K562 (cell line): ENCODE results near the gene TRAPPC4. TPM values are rescaled to one million over a fixed set of nuclear protein-coding genes. Genes with fewer than 3 reads are reported as not detected.
A peak's percentile ranks its signal among the peaks of the same experiment; 100 is the strongest.

Experiments
- KAT7 ChIP-seq: sonication (generic); formaldehyde crosslinking; IDR thresholded peaks from 2 replicates; pipeline ENCODE4 v1.8.0; 2022; ENCODE audit warnings: missing genetic modification reagents, mild to moderate bottlenecking, borderline replicate concordance
- LEF1 ChIP-seq: fragments of 450-650 bp; IDR thresholded peaks from 2 replicates; pipeline ENCODE4 v1.6.1; 2016; ENCODE audit warnings: mild to moderate bottlenecking
- NR2F6 ChIP-seq: fragments of 450-650 bp; formaldehyde crosslinking; IDR thresholded peaks from 2 replicates; pipeline ENCODE4 v1.4.0; 2020; ENCODE audit warnings: mild to moderate bottlenecking
- PCBP1 ChIP-seq: fragments of 200-400 bp; formaldehyde crosslinking; IDR thresholded peaks from 2 replicates; pipeline ENCODE4 v1.6.1; 2018; ENCODE audit warnings: mild to moderate bottlenecking, low read depth, low read length; ENCODE audit not compliant: poor library complexity, severe bottlenecking
- RUNX1 ChIP-seq: sonication (generic); IDR thresholded peaks from 2 replicates; pipeline ENCODE4 v1.6.1; 2016; ENCODE audit warnings: antibody characterized with exemption, low read depth
- ZNF184 ChIP-seq: sonication (generic); formaldehyde crosslinking; IDR thresholded peaks from 2 replicates; pipeline ENCODE4 v1.5.0; 2020; ENCODE audit warnings: missing genetic modification reagents
- polyA plus RNA-seq, 8 experiments: library from polyadenylated mRNA; depleted of rRNA in 4 of 8; stranded (reverse) in 5 of 8; unstranded in 3 of 8; fragments of >200 nt; fragmentation: Nextera tagmentation in 2 of 8; fragmentation: Illumina TruSeq in 1 of 8; extraction: Ambion mirVana in 2 of 8; extraction: Trizol in 1 of 8; gene quantifications; 2 replicates each; pipeline versions ENCODE4 v1.2.1 to v1.2.3, GENCODE V29; 2011 to 2014; ENCODE audit warnings: inconsistent platforms in 1 of 8, missing spikeins in 1 of 8
- total RNA-seq, 7 experiments: library from RNA; depleted of rRNA in 6 of 7; stranded (reverse); fragments of >200 nt in 6 of 7; fragmentation: Illumina TruSeq in 2 of 7; extraction: Trizol in 2 of 7; gene quantifications; 2 replicates each; pipeline versions ENCODE4 v1.2.1 to v1.2.3, GENCODE V29; 2011 to 2021; ENCODE audit warnings: low replicate concordance in 1 of 7
- TF ChIP-seq, protein P1 (sequence below): fragments of 250-450 bp; sonication (Bioruptor Pico); IDR thresholded peaks from 2 replicates; pipeline ENCODE4 v1.8.0; 2022; ENCODE audit warnings: moderate library complexity, mild to moderate bottlenecking, inconsistent platforms
- TF ChIP-seq, protein P2 (sequence below): sonication (generic); formaldehyde crosslinking; IDR thresholded peaks from 2 replicates; pipeline ENCODE4 v1.8.1; 2023; ENCODE audit warnings: mild to moderate bottlenecking, missing genetic modification reagents
- TF ChIP-seq, protein P3 (sequence below): IDR thresholded peaks from 2 replicates; pipeline ENCODE4 v1.6.1; 2014; ENCODE audit warnings: antibody characterized with exemption
- TF ChIP-seq, protein P4 (sequence below): fragments of 200-400 bp; formaldehyde crosslinking; IDR thresholded peaks from 2 replicates; pipeline ENCODE4 v1.6.1; 2017; ENCODE audit warnings: mild to moderate bottlenecking, low read depth, low read length, moderate library complexity
- TF ChIP-seq, protein P5 (sequence below): sonication (generic); formaldehyde crosslinking; IDR thresholded peaks from 2 replicates; pipeline ENCODE4 v1.8.1; 2023; ENCODE audit warnings: mild to moderate bottlenecking, missing genetic modification reagents
- TF ChIP-seq, protein P6 (sequence below): sonication (generic); formaldehyde crosslinking; IDR thresholded peaks from 2 replicates; pipeline ENCODE4 v1.8.1; 2023; ENCODE audit warnings: mild to moderate bottlenecking, missing genetic modification reagents
- TF ChIP-seq, protein P7 (sequence below): fragments of 250-450 bp; sonication (Bioruptor Pico); IDR thresholded peaks from 2 replicates; pipeline ENCODE4 v1.8.0; 2022; ENCODE audit warnings: moderate library complexity, mild to moderate bottlenecking, inconsistent platforms
- TF ChIP-seq, protein P8 (sequence below): fragments of 450-650 bp; IDR thresholded peaks from 2 replicates; pipeline ENCODE4 v1.6.1; 2016

Gene TRAPPC4
- total and polyA plus RNA-seq, 9 of the 15 experiments (the other 6 are each of a cell fraction or from before 2014, with no cell fraction given) = 121 to 524 (median 142) TPM

DNA sequence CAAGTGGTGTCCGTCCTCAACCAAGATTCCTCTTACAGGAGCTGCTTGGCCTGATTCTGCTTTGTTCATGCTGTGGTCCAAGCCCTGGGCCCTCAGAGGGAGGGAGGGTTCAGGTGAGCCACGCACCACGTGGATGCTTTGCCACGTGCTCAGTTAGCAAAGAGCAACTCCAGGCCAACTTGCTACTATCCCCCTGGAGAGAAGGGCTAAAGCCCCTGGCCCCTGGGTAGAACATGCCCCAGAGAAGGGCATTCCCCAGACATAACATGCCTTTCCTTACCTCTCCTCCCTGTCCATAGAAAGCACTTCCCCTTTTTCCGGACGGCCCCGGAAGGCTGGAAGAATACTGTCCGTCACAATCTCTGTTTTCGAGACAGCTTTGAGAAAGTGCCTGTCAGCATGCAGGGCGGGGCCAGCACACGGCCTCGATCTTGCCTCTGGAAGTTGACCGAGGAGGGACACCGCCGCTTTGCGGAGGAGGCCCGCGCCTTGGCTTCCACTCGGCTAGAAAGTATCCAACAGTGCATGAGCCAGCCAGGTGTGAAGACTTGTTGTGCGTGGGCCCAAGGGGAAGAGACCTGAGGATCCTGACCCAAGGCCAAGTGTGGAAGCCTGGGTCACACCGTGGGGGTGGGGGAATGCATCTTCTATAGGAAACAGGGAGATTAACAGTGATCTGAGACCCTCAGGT, 38.2 kb upstream of the TRAPPC4 start (continued):
- TF ChIP-seq, protein P1, sequence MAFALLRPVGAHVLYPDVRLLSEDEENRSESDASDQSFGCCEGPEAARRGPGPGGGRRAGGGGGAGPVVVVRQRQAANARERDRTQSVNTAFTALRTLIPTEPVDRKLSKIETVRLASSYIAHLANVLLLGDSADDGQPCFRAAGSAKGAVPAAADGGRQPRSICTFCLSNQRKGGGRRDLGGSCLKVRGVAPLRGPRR (CRISPR knock-in tag) = no peak
- no peak for TF ChIP-seq ZNF184 (CRISPR knock-in tag)
- TF ChIP-seq, protein P2, sequence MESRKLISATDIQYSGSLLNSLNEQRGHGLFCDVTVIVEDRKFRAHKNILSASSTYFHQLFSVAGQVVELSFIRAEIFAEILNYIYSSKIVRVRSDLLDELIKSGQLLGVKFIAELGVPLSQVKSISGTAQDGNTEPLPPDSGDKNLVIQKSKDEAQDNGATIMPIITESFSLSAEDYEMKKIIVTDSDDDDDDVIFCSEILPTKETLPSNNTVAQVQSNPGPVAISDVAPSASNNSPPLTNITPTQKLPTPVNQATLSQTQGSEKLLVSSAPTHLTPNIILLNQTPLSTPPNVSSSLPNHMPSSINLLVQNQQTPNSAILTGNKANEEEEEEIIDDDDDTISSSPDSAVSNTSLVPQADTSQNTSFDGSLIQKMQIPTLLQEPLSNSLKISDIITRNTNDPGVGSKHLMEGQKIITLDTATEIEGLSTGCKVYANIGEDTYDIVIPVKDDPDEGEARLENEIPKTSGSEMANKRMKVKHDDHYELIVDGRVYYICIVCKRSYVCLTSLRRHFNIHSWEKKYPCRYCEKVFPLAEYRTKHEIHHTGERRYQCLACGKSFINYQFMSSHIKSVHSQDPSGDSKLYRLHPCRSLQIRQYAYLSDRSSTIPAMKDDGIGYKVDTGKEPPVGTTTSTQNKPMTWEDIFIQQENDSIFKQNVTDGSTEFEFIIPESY = peak; percentile 54; the same call in 1 of the 2 replicates
- no peak for TF ChIP-seq RUNX1
- TF ChIP-seq, protein P3, sequence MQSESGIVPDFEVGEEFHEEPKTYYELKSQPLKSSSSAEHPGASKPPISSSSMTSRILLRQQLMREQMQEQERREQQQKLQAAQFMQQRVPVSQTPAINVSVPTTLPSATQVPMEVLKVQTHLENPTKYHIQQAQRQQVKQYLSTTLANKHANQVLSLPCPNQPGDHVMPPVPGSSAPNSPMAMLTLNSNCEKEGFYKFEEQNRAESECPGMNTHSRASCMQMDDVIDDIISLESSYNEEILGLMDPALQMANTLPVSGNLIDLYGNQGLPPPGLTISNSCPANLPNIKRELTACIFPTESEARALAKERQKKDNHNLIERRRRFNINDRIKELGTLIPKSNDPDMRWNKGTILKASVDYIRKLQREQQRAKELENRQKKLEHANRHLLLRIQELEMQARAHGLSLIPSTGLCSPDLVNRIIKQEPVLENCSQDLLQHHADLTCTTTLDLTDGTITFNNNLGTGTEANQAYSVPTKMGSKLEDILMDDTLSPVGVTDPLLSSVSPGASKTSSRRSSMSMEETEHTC = no peak
- TF ChIP-seq, protein P4, sequence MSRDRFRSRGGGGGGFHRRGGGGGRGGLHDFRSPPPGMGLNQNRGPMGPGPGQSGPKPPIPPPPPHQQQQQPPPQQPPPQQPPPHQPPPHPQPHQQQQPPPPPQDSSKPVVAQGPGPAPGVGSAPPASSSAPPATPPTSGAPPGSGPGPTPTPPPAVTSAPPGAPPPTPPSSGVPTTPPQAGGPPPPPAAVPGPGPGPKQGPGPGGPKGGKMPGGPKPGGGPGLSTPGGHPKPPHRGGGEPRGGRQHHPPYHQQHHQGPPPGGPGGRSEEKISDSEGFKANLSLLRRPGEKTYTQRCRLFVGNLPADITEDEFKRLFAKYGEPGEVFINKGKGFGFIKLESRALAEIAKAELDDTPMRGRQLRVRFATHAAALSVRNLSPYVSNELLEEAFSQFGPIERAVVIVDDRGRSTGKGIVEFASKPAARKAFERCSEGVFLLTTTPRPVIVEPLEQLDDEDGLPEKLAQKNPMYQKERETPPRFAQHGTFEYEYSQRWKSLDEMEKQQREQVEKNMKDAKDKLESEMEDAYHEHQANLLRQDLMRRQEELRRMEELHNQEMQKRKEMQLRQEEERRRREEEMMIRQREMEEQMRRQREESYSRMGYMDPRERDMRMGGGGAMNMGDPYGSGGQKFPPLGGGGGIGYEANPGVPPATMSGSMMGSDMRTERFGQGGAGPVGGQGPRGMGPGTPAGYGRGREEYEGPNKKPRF = no peak
- TF ChIP-seq, protein P5, sequence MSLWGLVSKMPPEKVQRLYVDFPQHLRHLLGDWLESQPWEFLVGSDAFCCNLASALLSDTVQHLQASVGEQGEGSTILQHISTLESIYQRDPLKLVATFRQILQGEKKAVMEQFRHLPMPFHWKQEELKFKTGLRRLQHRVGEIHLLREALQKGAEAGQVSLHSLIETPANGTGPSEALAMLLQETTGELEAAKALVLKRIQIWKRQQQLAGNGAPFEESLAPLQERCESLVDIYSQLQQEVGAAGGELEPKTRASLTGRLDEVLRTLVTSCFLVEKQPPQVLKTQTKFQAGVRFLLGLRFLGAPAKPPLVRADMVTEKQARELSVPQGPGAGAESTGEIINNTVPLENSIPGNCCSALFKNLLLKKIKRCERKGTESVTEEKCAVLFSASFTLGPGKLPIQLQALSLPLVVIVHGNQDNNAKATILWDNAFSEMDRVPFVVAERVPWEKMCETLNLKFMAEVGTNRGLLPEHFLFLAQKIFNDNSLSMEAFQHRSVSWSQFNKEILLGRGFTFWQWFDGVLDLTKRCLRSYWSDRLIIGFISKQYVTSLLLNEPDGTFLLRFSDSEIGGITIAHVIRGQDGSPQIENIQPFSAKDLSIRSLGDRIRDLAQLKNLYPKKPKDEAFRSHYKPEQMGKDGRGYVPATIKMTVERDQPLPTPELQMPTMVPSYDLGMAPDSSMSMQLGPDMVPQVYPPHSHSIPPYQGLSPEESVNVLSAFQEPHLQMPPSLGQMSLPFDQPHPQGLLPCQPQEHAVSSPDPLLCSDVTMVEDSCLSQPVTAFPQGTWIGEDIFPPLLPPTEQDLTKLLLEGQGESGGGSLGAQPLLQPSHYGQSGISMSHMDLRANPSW = no peak
- TF ChIP-seq PCBP1 = no peak
- no peak for TF ChIP-seq KAT7 (CRISPR knock-in tag)
- TF ChIP-seq, protein P6, sequence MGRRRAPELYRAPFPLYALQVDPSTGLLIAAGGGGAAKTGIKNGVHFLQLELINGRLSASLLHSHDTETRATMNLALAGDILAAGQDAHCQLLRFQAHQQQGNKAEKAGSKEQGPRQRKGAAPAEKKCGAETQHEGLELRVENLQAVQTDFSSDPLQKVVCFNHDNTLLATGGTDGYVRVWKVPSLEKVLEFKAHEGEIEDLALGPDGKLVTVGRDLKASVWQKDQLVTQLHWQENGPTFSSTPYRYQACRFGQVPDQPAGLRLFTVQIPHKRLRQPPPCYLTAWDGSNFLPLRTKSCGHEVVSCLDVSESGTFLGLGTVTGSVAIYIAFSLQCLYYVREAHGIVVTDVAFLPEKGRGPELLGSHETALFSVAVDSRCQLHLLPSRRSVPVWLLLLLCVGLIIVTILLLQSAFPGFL (CRISPR knock-in tag) = no peak
- TF ChIP-seq, protein P7, sequence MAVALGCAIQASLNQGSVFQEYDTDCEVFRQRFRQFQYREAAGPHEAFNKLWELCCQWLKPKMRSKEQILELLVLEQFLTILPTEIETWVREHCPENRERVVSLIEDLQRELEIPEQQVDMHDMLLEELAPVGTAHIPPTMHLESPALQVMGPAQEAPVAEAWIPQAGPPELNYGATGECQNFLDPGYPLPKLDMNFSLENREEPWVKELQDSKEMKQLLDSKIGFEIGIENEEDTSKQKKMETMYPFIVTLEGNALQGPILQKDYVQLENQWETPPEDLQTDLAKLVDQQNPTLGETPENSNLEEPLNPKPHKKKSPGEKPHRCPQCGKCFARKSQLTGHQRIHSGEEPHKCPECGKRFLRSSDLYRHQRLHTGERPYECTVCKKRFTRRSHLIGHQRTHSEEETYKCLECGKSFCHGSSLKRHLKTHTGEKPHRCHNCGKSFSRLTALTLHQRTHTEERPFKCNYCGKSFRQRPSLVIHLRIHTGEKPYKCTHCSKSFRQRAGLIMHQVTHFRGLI (CRISPR knock-in tag) = no peak
- TF ChIP-seq NR2F6 (CRISPR knock-in tag) = no peak
- TF ChIP-seq, protein P8, sequence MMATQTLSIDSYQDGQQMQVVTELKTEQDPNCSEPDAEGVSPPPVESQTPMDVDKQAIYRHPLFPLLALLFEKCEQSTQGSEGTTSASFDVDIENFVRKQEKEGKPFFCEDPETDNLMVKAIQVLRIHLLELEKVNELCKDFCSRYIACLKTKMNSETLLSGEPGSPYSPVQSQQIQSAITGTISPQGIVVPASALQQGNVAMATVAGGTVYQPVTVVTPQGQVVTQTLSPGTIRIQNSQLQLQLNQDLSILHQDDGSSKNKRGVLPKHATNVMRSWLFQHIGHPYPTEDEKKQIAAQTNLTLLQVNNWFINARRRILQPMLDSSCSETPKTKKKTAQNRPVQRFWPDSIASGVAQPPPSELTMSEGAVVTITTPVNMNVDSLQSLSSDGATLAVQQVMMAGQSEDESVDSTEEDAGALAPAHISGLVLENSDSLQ = peak; percentile 96
- peak; percentile 63; the same call in 1 of the 2 replicates for TF ChIP-seq LEF1
